HG02870 (cell line): ENCODE results near the gene ACAA2.
"Not testable (repeated sequence)": the region's sequence is repeated elsewhere in the genome, so short reads cannot be mapped to it uniquely, and the experiment has no call there.

Experiments used
- ATAC-seq: cut with Tn5 transposase; IDR thresholded peaks from one replicate; pipeline ENCODE4 v1.9.1; 2021; ENCODE audit warnings: mild to moderate bottlenecking, moderate library complexity; ENCODE audit not compliant: unreplicated experiment

Gene ACAA2

DNA sequence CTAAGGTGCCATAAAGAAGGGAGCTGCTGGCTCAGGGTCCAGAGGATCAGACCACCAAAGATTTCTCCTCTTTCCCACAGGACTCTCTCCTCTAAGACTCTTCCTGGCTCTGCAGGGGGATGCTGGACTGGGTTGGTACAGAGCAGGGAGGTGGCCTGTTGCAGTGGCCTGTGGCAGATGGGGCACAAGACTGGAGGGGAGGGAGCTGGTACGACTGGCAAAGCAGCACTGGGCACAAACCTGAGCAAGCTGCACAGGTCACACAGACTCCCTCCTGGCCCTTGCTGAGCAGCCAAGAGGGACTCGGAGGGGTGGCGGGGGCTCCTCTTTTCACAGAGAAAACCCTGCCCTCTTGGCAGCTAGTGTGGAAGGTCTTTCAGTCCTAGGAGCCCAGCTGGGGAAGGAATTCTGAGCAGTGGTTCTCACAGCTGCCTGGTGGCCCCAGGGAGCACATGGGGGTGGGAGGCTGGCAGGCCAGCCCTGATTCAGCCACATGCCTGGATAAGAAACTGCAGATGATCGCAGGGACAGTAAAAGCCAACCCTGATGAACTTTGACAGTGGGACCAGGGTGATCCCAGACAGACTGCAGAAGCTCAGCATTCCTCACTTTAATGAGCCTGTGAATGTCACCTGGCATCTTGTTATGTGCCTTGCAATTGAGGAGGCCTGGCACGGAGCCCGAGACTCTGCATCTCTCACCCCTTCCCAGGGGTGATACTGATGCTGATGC is 32.5 kb upstream of the ACAA2 start:
- no peak for ATAC-seq

DNA sequence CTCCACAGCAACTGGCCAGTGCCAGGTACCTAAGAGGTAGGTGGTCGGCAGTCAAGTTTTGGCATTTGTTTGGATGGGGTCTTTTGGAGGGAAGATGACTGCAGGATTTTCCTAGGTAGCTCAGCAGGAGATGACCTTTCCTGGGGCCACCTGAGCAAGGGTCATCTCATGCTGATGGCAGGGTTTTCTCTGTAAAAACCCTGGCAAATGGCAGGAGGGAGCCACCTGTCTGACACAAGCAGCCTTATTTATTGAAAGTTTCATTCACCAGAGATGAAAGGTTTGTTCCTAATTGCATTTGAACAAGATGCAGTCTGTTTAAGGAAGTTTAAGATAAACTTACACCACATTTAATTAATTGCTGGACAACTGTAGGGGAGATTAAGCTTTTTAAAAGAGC is 31.6 kb upstream of the ACAA2 start:
- no peak for ATAC-seq

DNA sequence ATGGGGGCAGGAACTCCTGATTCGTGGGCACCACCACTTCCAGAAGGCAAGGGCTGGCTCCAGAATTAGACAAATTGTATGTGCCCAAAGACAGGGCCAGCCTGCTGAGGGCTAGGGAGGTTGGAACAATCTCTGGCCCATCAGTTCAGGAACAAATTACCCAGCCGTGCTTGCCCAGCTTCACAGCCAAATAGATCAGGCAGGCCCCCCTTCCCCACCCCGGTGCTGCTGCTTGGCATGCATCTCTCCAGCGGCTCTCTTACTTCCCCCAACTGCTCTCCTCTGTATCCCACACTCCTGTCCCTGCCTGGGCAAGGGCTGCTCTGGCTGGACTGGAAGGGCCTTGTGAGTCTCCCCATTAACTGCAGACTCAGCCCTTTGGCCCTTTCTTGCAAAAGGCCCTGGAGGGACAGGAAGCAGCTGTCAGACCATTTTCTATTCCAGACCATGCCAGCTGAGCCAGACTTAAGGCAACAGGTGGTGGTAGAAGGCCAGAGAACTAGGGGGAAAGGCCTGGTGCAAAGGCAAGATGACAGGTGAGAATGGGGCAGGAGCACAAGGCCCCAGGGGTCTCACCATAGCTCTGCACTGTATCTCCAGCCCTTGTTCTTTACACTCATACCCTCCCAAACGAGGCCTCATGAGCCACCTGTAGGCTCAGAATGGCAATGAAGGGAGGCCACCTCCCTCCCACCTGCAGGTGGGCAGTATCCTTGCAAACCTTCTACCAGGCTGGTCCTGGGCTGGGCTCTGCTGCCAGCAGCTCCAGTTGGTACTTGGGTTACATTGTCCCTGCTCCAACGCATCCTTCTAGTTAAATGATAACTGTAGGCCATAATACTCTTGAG is 30.7 kb upstream of the ACAA2 start:
- ATAC-seq = no peak

DNA sequence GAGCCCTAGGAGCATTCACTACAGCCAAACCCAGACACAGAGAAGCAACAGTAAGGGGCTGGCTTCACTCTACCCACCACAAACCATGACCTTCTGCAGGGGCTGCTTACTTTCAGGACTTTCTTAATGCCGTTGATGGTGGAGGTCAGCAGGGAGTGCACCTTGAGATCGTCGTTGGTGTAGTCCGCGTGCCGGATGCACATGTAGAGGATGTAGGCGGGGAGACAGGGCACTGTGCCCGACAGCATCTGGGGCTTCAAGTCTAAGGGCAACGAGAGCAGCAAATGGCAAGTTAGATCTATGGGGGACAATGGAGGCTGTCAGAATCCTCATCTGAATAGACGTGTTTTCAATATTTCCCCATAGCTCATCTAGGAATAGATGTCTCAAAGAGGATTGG is 29.8 kb upstream of the ACAA2 start:
- ATAC-seq = no peak

DNA sequence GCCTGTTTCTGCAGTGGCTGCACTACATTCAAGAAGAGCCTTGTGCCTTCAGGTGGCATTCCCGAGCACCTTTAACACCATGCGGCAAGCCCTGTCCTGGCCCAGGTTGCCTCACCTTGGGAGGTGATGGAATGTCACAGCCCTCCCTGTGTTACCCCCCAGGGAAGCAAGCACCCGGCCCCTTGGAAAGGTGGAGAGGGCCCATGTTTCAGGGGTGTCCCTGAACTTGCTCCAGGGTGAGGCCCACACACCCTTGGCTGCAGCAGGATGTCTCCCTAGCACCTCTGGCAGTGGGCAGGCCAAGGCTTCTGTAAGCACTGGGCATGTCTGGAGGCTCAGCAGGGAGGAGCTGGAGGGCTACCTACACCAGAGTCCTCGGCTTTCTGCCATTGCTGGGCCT is 29.3 kb upstream of the ACAA2 start:
- ATAC-seq = no peak

DNA sequence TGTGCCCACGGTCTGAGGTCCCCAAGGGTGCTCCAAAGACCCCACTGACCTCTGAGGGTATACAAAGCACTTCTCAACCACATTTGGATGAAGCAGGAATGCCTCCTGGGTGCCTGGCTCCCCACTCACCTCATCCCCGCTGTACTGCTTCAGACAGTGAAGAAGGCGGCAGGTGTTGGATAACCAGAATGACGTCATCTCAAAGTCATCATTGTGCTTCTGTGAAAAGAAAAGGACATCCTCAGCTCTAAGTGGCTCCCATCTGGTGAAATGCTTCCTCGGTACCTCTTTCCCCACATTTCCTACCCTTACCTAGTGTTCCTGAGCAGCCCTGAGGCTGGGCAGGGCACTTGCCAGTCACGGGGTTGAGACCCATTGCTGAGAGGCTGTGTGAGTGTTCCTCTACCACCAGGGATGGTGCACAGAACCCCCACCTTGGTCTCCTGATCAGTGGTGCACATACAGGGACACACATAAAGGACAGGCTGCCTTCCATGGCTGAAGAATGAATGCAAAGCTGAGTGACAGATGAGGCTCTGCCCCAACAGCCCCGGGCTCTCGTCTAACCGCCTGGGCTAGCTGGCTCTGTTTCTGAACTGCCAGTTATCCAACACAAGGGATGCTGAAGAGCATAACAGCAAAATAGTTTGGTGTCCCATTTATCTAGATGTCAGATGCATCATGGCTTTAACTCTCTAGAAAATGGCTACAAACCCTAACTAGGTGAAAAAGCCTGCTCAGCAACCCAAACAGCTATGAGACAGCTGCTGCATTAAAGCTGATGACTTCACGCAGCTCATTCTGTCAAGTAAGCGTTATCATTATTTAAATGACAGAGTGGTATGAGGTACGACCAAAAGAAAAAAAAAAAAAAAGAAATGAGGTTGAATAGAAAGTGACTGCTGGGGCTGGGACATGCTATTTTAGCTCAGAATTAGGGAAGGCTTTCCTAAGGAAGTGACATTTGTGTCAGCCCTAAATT is 28.2 kb upstream of the ACAA2 start:
- ATAC-seq = no peak

DNA sequence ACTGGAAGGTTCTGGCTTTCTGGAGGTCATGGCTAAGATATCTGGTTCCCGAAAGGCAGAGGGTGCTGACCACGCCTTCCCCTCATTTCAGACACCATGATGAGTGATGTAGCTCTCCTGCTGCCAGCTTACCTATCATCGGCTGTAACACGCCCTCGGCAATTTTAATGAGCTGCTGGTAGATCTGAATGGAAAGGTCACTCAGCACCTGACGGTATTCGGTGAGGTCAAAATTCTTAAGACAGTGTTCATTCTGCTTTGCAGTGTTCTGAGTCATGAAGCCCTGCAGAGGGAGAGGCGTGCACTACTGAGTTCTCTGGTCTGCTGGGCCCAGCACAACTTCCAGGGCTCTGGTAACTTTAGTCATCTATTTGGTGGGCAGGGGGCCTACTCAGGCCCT is 25.7 kb upstream of the ACAA2 start:
- no peak for ATAC-seq

DNA sequence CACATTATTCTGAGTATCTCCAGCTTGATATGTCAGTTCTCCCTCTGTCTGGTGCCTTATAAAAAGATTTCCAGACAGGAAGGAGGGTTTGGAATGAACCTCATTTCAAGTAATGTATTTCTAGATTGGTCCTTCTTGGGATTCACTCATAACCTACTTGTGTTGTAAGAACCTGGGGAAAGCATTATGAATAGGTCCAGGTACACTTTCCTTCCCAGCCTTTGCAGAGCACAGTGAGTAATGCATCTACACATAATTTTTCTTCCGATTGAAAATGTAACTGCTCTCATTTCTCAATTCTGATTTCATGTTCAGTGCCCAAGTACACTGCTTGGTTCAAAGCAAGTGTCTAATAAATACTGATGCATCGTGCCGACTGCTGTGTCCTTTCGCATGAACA is 25.0 kb upstream of the ACAA2 start:
- no peak for ATAC-seq

DNA sequence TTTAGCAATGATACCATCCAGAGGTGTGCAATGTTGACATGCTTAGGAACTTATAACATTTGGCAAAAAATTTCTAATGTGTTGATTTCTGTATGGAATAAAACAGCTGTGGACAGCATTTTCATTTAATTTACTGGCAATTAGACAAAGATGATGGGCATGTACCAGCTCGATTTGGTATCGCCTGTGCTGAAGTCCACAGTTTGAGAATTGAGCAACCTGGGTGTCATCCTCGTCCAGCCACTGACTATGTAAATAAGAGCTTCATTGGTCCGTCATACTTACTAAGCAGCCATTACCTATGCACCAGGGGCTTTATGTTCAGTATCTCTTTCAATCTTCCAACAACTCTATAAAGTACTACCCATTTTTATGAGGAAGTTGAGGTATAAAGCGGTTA is 24.6 kb upstream of the ACAA2 start:
- no peak for ATAC-seq

DNA sequence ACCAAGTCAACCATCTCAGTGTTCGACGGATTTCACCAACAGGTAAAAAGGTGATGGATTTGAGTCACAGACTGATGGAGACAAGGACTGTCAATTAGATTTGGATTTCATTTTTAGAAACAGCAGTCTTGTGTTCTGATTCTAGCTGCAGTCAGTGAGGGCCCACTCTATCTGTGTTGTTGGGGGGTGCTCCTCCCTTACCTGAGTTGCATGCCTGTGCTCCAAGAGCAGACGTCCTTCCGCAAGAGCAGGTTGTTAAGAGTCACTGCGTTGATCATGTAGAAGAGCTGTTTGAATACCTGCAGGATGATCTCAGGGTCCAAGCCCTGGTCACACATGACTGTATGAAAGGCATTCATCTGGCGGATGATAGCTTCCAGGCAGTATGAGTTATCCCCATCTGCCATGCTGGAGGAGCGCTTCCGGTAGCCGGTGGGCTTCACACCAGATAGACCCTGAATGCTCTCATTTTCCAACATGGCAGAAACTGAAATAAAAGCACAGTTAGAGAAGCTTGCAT is 24.0 kb upstream of the ACAA2 start:
- ATAC-seq = not testable (repeated sequence)

DNA sequence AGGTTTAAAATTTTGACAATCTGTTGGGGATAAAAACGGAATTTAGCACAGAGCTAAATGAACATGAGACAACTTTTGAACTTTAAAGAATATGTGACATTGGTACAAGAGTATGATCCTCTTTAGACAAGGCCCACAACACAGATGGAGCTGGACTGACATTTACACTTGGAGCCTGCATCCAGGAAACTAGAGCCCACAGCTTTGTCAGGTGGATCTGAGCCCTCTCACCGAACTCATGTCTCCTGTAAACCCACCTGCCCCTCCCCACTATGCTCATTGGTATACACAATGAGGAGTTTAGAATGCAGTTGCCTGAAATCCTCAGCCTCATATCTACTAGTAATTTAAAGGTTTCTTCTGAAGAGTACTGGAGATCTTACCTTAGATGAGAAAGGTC is 22.1 kb upstream of the ACAA2 start:
- ATAC-seq = no peak

DNA sequence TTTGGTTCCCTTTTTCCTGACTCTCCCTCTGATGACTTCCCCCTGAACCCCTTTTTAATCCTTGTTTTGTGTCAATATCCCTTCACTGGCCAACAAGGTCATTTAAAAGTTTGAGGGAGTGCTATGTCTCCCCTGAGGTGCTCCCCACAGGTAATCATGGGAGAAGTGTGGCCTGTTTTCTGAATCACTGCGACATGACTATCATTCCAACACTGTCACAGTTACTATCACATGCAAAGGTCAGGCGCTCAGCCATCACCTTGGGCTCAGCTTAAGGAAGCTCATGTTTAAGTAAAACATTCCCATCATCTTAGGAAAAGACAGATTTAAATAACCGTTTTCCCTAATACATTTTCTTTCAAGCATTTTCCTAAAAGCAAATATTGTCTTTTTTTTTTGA is 20.9 kb upstream of the ACAA2 start:
- ATAC-seq = no peak

DNA sequence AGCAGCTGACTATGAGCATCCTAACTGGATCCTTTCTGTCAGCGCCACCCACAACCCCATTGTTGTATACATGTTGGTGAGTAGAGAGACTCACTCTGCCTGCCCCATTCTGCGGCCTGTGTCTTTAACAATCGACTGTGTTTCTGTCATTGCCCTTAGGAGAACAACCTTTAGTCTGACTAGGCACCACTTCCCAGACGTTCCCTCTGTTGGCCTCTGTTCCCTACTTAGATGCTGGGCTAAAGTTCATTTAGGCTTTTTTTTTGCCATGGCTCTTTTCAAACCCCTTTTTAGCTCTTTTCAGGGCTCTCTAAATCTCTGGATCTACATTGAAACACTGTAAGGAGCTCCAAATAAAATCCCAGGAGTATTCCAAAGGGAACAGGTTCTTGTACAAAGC is 20.5 kb upstream of the ACAA2 start:
- ATAC-seq = no peak

DNA sequence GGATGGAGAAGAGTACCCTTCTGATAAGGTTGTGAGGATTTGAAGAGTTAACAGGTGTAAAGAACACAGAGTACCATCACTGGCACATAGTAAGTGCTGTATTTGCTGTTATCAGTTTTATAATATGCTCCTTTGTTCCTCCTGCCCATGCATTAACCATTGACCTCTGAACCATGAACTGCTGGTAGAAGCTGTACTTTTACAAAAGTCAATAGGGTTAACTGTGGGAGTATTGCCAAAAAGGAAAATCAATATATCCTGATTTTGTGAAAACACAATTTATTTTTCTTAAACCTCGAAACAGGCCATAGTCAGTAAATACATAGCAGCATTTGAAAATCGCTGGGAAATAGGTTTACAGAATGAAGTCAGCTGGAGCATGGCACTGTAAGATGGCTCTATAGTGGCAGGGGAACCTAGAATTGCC is 18.9 kb upstream of the ACAA2 start:
- no peak for ATAC-seq

DNA sequence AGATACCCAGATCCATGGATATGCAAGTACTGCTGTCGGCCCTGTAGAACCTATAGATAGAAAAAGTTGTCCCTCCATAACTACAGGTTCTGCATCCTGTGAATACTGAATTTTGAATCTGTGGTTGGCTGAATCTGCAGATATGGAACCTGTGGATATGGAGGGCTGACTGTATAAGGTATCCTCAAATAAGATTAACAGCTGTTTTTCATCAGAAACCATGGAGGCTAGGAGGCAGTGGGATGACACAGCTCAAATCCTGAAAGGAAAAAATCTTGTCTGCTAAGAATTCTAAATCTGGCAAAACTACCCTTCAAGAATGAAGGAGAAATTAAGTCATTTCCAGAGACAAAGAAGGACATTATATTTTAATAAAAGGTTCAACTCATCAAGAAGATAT is 14.7 kb upstream of the ACAA2 start:
- ATAC-seq = no peak

DNA sequence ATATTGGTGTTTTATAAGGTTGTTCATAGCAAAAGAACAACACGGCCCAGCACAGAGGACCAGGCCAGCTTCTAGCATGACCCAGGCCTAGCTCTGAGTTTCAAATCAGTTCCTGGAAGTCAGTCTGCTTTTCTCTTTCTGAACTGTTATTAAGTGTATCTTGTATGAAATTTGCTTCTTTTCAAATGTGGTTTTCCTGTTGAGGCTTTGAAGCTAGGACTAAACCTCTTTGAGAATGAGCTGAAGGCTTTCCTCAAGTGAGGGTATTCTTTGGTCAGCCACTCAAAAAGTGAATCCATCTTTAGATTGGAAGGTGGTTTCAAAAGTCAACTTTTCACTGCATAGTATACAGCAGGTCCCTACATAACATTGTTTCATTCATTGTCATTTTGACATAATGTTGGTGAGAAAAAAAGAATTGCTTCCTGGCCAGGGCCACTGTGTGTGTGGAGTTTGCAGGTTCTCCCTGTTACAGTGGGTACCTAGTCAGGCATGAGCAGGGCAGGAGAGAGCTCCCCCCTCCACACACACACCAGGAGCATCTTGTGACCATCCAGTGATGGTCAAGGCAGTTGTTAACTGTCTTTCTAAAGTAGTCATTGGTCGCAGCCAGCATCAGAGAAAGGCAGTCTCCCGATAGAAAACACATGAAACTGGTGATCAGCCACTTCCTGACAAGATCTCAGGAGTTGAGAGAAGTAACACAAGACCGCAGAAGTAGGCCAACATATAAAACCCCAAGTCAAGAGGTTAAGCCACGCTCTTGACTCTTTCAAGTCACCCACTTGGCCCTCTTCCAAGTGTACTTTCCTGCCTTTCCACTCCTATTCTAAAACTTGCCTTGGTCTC is 6.7 kb upstream of the ACAA2 start:
- ATAC-seq = no peak

DNA sequence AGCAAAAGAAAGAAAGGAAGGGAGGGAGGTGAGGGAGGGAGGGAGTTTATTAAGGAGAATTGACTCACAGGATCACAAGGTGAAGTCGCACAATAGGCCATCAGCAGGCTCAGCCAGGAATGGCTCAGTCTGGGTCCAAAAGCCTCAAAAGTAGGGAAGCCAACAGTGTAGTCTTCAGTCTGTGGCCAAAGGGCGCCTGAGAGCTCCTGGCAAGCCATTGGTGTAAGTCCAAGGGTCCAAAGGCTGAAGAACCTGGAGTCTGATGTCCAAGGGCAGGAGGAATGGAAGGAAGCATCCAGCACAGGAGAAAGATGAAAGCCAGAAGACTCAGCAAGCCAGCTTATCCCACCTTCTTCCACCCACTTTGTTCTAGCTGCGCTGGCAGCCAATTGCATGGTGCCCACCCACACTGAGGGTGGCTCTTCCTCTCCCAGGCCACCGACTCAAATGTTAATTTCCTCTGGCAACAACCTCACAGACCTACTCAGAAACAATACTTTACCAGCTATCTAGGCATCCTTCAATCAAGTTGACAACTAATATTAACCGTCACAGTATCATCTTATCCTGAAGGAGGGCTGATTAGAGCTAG is 5.8 kb upstream of the ACAA2 start:
- no peak for ATAC-seq

DNA sequence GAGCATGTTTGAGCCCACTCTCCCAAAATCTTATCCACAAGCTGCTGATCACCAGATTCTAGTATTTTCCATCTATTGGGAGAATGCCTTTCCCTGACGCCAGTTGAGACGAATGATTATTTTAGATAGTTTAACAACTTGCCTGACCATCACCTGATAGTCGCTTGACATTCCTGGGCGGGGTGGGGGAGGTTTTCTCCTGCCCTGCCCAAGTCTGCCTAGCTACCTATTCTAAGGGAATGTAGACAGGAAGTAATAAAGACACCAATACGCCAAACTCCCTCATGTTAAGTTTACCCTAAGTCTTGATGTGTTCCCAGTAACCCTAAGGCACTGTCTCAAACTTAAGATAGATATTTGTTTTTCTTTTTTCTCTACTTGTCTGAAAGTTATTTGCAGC is 4.6 kb upstream of the ACAA2 start:
- ATAC-seq = no peak

DNA sequence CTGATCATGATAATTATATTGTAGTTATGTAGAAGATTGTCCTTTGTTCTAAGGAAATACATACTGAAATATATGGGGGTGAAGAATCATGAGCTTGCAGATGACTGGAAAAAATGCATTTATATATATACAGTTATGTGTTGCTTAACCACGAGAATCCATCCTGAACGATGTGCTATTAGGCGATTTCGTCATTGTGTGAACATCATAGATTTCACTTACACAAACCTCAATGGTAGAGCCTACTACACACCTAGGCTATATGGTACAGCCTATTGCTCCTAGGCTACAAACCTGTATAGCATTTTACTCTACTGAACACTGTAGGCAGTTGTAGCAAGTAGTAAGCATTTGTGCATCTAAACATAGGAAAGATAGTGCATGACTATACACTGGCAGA is 2.6 kb upstream of the ACAA2 start:
- no peak for ATAC-seq

DNA sequence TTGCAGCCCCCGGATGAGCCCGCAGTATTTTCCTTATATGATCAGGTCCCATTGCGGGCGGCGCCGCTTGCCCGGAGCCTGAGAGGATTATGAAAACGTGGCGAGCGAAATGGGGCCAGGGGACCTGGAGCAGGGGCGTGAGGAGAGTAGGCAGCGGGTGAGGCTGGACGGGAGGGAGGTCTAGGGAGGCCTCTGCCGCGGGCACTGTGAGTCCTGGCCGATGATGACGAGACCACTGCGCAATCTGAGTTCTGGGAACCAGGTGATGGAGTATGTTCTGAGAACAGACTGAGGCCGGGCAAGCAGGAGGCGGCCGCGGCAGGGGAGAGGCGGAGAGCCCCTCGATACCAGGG is 790 bp upstream of the ACAA2 start:
- ATAC-seq = peak; percentile 27
